Measurements from ENCODE around the gene BPGM. TPM values are rescaled to one million over a fixed set of nuclear protein-coding genes. Genes with fewer than 3 reads are reported as not detected.
"Not testable (repeated sequence)": the region's sequence is repeated elsewhere in the genome, so short reads cannot be mapped to it uniquely, and the experiment has no call there.

The BPGM gene
- polyA plus RNA-seq, 2 donors: 9.5 to 27.1 TPM

- H3K27ac ChIP-seq (ENCODE audit: low read depth in 2 of 2, low read length in 1 of 2): no peak overlapping the region
- 88 to 90% methylated on average over 3 of the region's 3 CpGs for WGBS, 2 donors
- no peak overlapping the region for H3K4me3 ChIP-seq (ENCODE audit: low read depth in 1 of 2, low read length in 2 of 2)
- H3K4me1 ChIP-seq (ENCODE audit: control insufficient read depth in 2 of 2, insufficient read depth in 2 of 2, low read length in 1 of 2): no peaks in the 10 kb centered on the region
- no peaks in the 10 kb centered on the region for H3K36me3 ChIP-seq (ENCODE audit: control insufficient read depth in 2 of 2, insufficient read depth in 2 of 2, low read length in 1 of 2)
- no peaks in the 10 kb centered on the region for H3K27me3 ChIP-seq (ENCODE audit: control insufficient read depth in 1 of 2, insufficient read depth in 2 of 2, low read length in 2 of 2)
- no peaks in the 10 kb centered on the region for H3K9me3 ChIP-seq (ENCODE audit: control insufficient read depth in 2 of 2, insufficient read depth in 1 of 2, low read depth in 1 of 2, low read length in 1 of 2)
These were observed 5.6 kb upstream of the BPGM start for GRCh38 chr7:134640842-134641715.

DNA sequence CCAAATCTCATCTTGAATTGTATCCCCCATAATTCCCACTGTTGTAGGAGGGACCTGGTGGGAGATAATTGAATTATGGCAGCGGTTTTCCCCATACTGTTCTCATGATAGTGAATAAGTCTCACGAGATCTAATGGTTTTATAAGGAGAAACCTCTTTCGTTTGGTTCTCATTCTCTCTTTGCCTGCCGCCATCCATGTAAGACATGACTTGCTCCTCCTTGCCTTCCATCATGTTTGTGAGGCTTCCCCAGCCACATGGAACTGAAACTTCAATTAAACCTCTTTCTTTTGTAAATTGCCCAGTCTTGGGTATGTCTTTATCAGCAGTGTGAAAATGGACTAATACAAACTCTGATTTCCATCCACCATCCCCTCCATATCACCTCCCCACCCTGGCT is 4.7 kb upstream of the BPGM start:
- not testable (repeated sequence) for H3K36me3 ChIP-seq (ENCODE audit: control insufficient read depth in 2 of 2, insufficient read depth in 2 of 2, low read length in 1 of 2); H3K9me3 ChIP-seq (ENCODE audit: control insufficient read depth in 2 of 2, insufficient read depth in 1 of 2, low read depth in 1 of 2, low read length in 1 of 2); H3K27ac ChIP-seq (ENCODE audit: low read depth in 2 of 2, low read length in 1 of 2); H3K27me3 ChIP-seq (ENCODE audit: control insufficient read depth in 1 of 2, insufficient read depth in 2 of 2, low read length in 2 of 2); H3K4me1 ChIP-seq (ENCODE audit: control insufficient read depth in 2 of 2, insufficient read depth in 2 of 2, low read length in 1 of 2); H3K4me3 ChIP-seq (ENCODE audit: low read depth in 1 of 2, low read length in 2 of 2)
- WGBS, 2 donors: 87 to 91% methylated on average over 4 of the region's 4 CpGs

- 59 to 88% methylated on average over 1 of the region's 1 CpG for WGBS, 2 donors
- Histone ChIP-seq H3K27me3 (ENCODE audit: control insufficient read depth in 1 of 2, insufficient read depth in 2 of 2, low read length in 2 of 2) (no peaks in the 10 kb centered on the region), H3K9me3 (ENCODE audit: control insufficient read depth in 2 of 2, insufficient read depth in 1 of 2, low read depth in 1 of 2, low read length in 1 of 2) (no peaks in the 10 kb centered on the region), H3K36me3 (ENCODE audit: control insufficient read depth in 2 of 2, insufficient read depth in 2 of 2, low read length in 1 of 2) (no peaks in the 10 kb centered on the region), H3K4me1 (ENCODE audit: control insufficient read depth in 2 of 2, insufficient read depth in 2 of 2, low read length in 1 of 2) (no peaks in the 10 kb centered on the region), H3K27ac (ENCODE audit: low read depth in 2 of 2, low read length in 1 of 2) (no peak overlapping the region), H3K4me3 (ENCODE audit: low read depth in 1 of 2, low read length in 2 of 2) (no peak overlapping the region)
These were observed 3.5 kb upstream of the BPGM start for GRCh38 chr7:134643131-134643530.

GRCh38 chr7:134645478-134645877 is 1.2 kb upstream of the BPGM start:
- Histone ChIP-seq H3K36me3 (ENCODE audit: control insufficient read depth in 2 of 2, insufficient read depth in 2 of 2, low read length in 1 of 2) (no peaks in the 10 kb centered on the region), H3K27ac (ENCODE audit: low read depth in 2 of 2, low read length in 1 of 2) (no peak overlapping the region), H3K27me3 (ENCODE audit: control insufficient read depth in 1 of 2, insufficient read depth in 2 of 2, low read length in 2 of 2) (no peaks in the 10 kb centered on the region), H3K4me3 (ENCODE audit: low read depth in 1 of 2, low read length in 2 of 2) (peak overlapping the region in 1 of 2 donors; percentile 71), H3K4me1 (ENCODE audit: control insufficient read depth in 2 of 2, insufficient read depth in 2 of 2, low read length in 1 of 2) (no peaks in the 10 kb centered on the region), H3K9me3 (ENCODE audit: control insufficient read depth in 2 of 2, insufficient read depth in 1 of 2, low read depth in 1 of 2, low read length in 1 of 2) (no peaks in the 10 kb centered on the region)
- WGBS, 2 donors: 36 to 37% methylated on average over 5 of the region's 5 CpGs

DNA sequence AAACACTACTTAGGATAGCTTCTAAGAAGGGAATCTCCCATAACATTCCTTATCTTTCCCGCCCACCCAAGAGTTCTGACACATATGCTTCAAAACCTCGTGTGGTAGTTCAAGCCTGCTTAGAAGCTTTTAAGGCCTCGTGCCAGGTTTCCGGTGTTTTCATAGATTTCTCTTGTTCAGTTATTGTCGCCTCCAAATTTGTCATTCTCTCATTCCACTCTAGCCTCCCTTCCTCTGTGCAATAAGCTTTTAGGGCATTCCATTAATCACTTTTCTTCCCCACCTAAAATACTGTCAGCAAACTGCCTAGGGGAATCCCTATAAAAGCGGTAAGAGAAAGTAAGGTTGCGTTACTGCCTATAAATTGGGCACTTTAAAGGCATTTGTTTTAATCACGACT is 718 bp upstream of the BPGM start:
- Histone ChIP-seq H3K27ac (ENCODE audit: low read depth in 2 of 2, low read length in 1 of 2) (peak overlapping the region; percentile 77 to 87), H3K27me3 (ENCODE audit: control insufficient read depth in 1 of 2, insufficient read depth in 2 of 2, low read length in 2 of 2) (no peaks in the 10 kb centered on the region), H3K4me1 (ENCODE audit: control insufficient read depth in 2 of 2, insufficient read depth in 2 of 2, low read length in 1 of 2) (no peaks in the 10 kb centered on the region), H3K36me3 (ENCODE audit: control insufficient read depth in 2 of 2, insufficient read depth in 2 of 2, low read length in 1 of 2) (no peaks in the 10 kb centered on the region), H3K4me3 (ENCODE audit: low read depth in 1 of 2, low read length in 2 of 2) (peak overlapping the region; percentile 46 to 71), H3K9me3 (ENCODE audit: control insufficient read depth in 2 of 2, insufficient read depth in 1 of 2, low read depth in 1 of 2, low read length in 1 of 2) (no peaks in the 10 kb centered on the region)
- 1 to 2% methylated on average over 8 of the region's 8 CpGs for WGBS, 2 donors

DNA sequence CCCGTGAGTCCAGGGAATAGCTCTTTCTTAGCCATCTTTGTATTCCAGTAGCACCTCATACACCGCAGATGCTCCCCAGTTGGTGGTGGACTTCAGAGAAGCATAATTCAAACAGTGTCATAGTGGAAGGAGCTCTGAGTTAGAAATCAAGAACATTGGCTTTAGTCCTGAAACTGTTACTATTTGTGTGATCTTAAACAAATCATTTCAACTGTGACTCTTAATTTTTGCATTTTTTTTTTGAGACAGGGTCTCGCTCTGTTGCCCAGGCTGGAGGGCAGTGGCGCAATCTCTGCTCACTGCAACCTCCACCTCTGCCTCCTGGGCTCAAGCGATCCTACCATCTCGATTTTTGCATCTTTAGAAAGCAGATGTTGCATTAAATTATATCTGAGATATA is 1.8 kb downstream of the BPGM start:
- no peak overlapping the region for H3K27ac ChIP-seq (ENCODE audit: low read depth in 2 of 2, low read length in 1 of 2)
- no peak overlapping the region for H3K4me3 ChIP-seq (ENCODE audit: low read depth in 1 of 2, low read length in 2 of 2)
- H3K36me3 ChIP-seq (ENCODE audit: control insufficient read depth in 2 of 2, insufficient read depth in 2 of 2, low read length in 1 of 2): no peaks in the 10 kb centered on the region
- no peaks in the 10 kb centered on the region for H3K27me3 ChIP-seq (ENCODE audit: control insufficient read depth in 1 of 2, insufficient read depth in 2 of 2, low read length in 2 of 2)
- 88 to 89% methylated on average over 6 of the region's 6 CpGs for WGBS, 2 donors
- H3K4me1 ChIP-seq (ENCODE audit: control insufficient read depth in 2 of 2, insufficient read depth in 2 of 2, low read length in 1 of 2): no peaks in the 10 kb centered on the region
- no peaks in the 10 kb centered on the region for H3K9me3 ChIP-seq (ENCODE audit: control insufficient read depth in 2 of 2, insufficient read depth in 1 of 2, low read depth in 1 of 2, low read length in 1 of 2)

- Histone ChIP-seq H3K27ac (ENCODE audit: low read depth in 2 of 2, low read length in 1 of 2) (no peak overlapping the region), H3K36me3 (ENCODE audit: control insufficient read depth in 2 of 2, insufficient read depth in 2 of 2, low read length in 1 of 2) (no peaks in the 10 kb centered on the region), H3K4me3 (ENCODE audit: low read depth in 1 of 2, low read length in 2 of 2) (no peak overlapping the region), H3K4me1 (ENCODE audit: control insufficient read depth in 2 of 2, insufficient read depth in 2 of 2, low read length in 1 of 2) (no peaks in the 10 kb centered on the region), H3K27me3 (ENCODE audit: control insufficient read depth in 1 of 2, insufficient read depth in 2 of 2, low read length in 2 of 2) (no peaks in the 10 kb centered on the region), H3K9me3 (ENCODE audit: control insufficient read depth in 2 of 2, insufficient read depth in 1 of 2, low read depth in 1 of 2, low read length in 1 of 2) (no peaks in the 10 kb centered on the region)
- 58 to 63% methylated on average over 3 of the region's 3 CpGs for WGBS, 2 donors
These were observed 2.6 kb downstream of the BPGM start for GRCh38 chr7:134649226-134649775.

DNA sequence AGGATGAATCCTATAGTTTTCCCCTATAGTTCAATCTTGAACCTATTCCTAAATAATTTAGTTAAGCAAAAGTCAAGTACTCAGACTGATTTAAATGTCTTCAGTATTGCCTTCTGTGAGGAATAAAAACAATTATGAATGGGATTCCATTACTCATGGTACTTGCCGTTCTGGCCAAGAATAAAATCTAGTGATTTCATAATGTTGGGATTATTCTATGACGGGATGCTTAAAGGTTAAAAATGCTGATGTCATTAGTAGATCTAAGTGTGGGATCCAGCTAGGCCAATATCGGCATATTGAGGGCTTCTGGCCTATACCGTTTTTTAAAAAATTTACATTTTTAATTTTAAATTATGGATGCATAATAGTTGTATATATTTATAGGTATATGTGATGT is 5.3 kb downstream of the BPGM start:
- no peak overlapping the region for H3K4me3 ChIP-seq (ENCODE audit: low read depth in 1 of 2, low read length in 2 of 2)
- 73 to 74% methylated on average over 4 of the region's 4 CpGs for WGBS, 2 donors
- H3K9me3 ChIP-seq (ENCODE audit: control insufficient read depth in 2 of 2, insufficient read depth in 1 of 2, low read depth in 1 of 2, low read length in 1 of 2): no peaks in the 10 kb centered on the region
- no peaks in the 10 kb centered on the region for H3K4me1 ChIP-seq (ENCODE audit: control insufficient read depth in 2 of 2, insufficient read depth in 2 of 2, low read length in 1 of 2)
- H3K27me3 ChIP-seq (ENCODE audit: control insufficient read depth in 1 of 2, insufficient read depth in 2 of 2, low read length in 2 of 2): no peaks in the 10 kb centered on the region
- no peaks in the 10 kb centered on the region for H3K36me3 ChIP-seq (ENCODE audit: control insufficient read depth in 2 of 2, insufficient read depth in 2 of 2, low read length in 1 of 2)
- H3K27ac ChIP-seq (ENCODE audit: low read depth in 2 of 2, low read length in 1 of 2): no peak overlapping the region

- H3K9me3 ChIP-seq (ENCODE audit: control insufficient read depth in 2 of 2, insufficient read depth in 1 of 2, low read depth in 1 of 2, low read length in 1 of 2): no peaks in the 10 kb centered on the region
- no peaks in the 10 kb centered on the region for H3K36me3 ChIP-seq (ENCODE audit: control insufficient read depth in 2 of 2, insufficient read depth in 2 of 2, low read length in 1 of 2)
- H3K4me3 ChIP-seq (ENCODE audit: low read depth in 1 of 2, low read length in 2 of 2): no peak overlapping the region
- no peaks in the 10 kb centered on the region for H3K27me3 ChIP-seq (ENCODE audit: control insufficient read depth in 1 of 2, insufficient read depth in 2 of 2, low read length in 2 of 2)
- H3K27ac ChIP-seq (ENCODE audit: low read depth in 2 of 2, low read length in 1 of 2): no peak overlapping the region
- H3K4me1 ChIP-seq (ENCODE audit: control insufficient read depth in 2 of 2, insufficient read depth in 2 of 2, low read length in 1 of 2): no peaks in the 10 kb centered on the region
- 46 to 54% methylated on average over 4 of the region's 4 CpGs for WGBS, 2 donors
These were observed 7.6 kb downstream of the BPGM start for GRCh38 chr7:134654104-134654775.
